Fibroblast of villous mesenchyme (primary cell): Measurements from ENCODE around the gene ZNF207. TPM values are rescaled to one million over a fixed set of nuclear protein-coding genes. Genes with fewer than 3 reads are reported as not detected.

Source experiments
- DNase-seq: peaks from one replicate; pipeline ENCODE4 v3.0.0-alpha.2; 2010; ENCODE audit warnings: low read depth
- H3K4me3 ChIP-seq: 2 replicates; pipeline ENCODE4 v1.5.1; 2011; ENCODE audit warnings: low read depth, mild to moderate bottlenecking, low read length
- CTCF ChIP-seq: IDR thresholded peaks from 2 replicates; pipeline ENCODE4 v1.5.1; 2012; ENCODE audit warnings: low read depth, mild to moderate bottlenecking, low read length; ENCODE audit not compliant: insufficient read depth
- total RNA-seq: library from RNA; depleted of rRNA; stranded (reverse); fragments of >200 nt; gene quantifications from 2 replicates; pipeline ENCODE4 v1.2.3, GENCODE V29; 2012

Gene ZNF207
- total RNA-seq, 1 donor, result 156 TPM

- no peak for DNase-seq
- no peak for TF ChIP-seq CTCF
- no peak overlapping the region for H3K4me3 ChIP-seq
Measured at GRCh38 chr17:32356750-32357149, 6.8 kb downstream of the ZNF207 start.

- TF ChIP-seq CTCF, result no peak
- no peak overlapping the region for H3K4me3 ChIP-seq
- no peak for DNase-seq
Measured at GRCh38 chr17:32357615-32358014, 7.7 kb downstream of the ZNF207 start.

GRCh38 chr17:32361270-32361669, 11.3 kb downstream of the ZNF207 start:
- no peak for TF ChIP-seq CTCF
- H3K4me3 ChIP-seq, result no peak overlapping the region
- DNase-seq, result no peak

GRCh38 chr17:32370426-32370825, 20.5 kb downstream of the ZNF207 start:
- H3K4me3 ChIP-seq, result no peak overlapping the region
- no peak for TF ChIP-seq CTCF
- DNase-seq, result no peak

GRCh38 chr17:32382526-32383223, 32.7 kb downstream of the ZNF207 start:
- no peak for DNase-seq
- H3K4me3 ChIP-seq, result no peak overlapping the region
- TF ChIP-seq CTCF, result no peak

GRCh38 chr17:32383926-32384434, 34.0 kb downstream of the ZNF207 start:
- no peak for TF ChIP-seq CTCF
- no peak for DNase-seq
- H3K4me3 ChIP-seq, result no peak overlapping the region

- DNase-seq, result peak; percentile 38
- TF ChIP-seq CTCF, result no peak
- H3K4me3 ChIP-seq, result no peak overlapping the region
Measured at GRCh38 chr17:32385121-32385520, 35.2 kb downstream of the ZNF207 start.
